Cardiac muscle cell (in vitro differentiated cells and primary cell): ENCODE measurements around the gene NPEPL1. TPM values are rescaled to one million over a fixed set of nuclear protein-coding genes. Genes with fewer than 3 reads are reported as not detected.

Source experiments
- DNase-seq, 2 donors: peaks; one replicate each; pipeline versions ENCODE4 v3.0.0 to v3.0.0-alpha.2; 2010 to 2017; ENCODE audit warnings: low read depth in 1 of 2, low spot score in 1 of 2
- H3K27ac ChIP-seq: fragments of 200-600 bp; sonication (generic); 2 replicates; pipeline ENCODE4 v1.5.1; 2016
- H3K27me3 ChIP-seq: fragments of 200-600 bp; sonication (generic); 2 replicates; pipeline ENCODE4 v1.6.0; 2016; ENCODE audit warnings: control low read depth
- H3K36me3 ChIP-seq: fragments of 200-600 bp; sonication (generic); 2 replicates; pipeline ENCODE4 v1.5.1; 2016; ENCODE audit warnings: control low read depth
- H3K4me1 ChIP-seq: fragments of 200-600 bp; sonication (generic); 2 replicates; pipeline ENCODE4 v1.8.1; 2017; ENCODE audit warnings: low read depth, mild to moderate bottlenecking, mixed run types
- H3K4me3 ChIP-seq: fragments of 200-600 bp; sonication (generic); 2 replicates; pipeline ENCODE4 v1.5.1; 2016; ENCODE audit warnings: mild to moderate bottlenecking
- H3K9me3 ChIP-seq: fragments of 200-600 bp; sonication (generic); 2 replicates; pipeline ENCODE4 v1.5.1; 2017; ENCODE audit warnings: low read depth, mild to moderate bottlenecking, control low read depth
- polyA plus RNA-seq: library from polyadenylated mRNA; unstranded; fragments of >200 nt; fragmentation: Nextera tagmentation; extraction: Ambion mirVana; gene quantifications from 2 replicates; pipeline ENCODE4 v1.2.1, GENCODE V29; 2016
- total RNA-seq: library from RNA; depleted of rRNA; stranded (reverse); fragments of >200 nt; gene quantifications from 2 replicates; pipeline ENCODE4 v1.2.3, GENCODE V29; 2016
- TF ChIP-seq, protein P1 (sequence below): IDR thresholded peaks from 2 replicates; pipeline ENCODE4 v1.5.1; 2012; ENCODE audit warnings: low read depth, mild to moderate bottlenecking, low read length

NPEPL1 gene
- total and polyA plus RNA-seq, 2 experiments from 2014 or later = 58.4 to 59.0 TPM

DNA sequence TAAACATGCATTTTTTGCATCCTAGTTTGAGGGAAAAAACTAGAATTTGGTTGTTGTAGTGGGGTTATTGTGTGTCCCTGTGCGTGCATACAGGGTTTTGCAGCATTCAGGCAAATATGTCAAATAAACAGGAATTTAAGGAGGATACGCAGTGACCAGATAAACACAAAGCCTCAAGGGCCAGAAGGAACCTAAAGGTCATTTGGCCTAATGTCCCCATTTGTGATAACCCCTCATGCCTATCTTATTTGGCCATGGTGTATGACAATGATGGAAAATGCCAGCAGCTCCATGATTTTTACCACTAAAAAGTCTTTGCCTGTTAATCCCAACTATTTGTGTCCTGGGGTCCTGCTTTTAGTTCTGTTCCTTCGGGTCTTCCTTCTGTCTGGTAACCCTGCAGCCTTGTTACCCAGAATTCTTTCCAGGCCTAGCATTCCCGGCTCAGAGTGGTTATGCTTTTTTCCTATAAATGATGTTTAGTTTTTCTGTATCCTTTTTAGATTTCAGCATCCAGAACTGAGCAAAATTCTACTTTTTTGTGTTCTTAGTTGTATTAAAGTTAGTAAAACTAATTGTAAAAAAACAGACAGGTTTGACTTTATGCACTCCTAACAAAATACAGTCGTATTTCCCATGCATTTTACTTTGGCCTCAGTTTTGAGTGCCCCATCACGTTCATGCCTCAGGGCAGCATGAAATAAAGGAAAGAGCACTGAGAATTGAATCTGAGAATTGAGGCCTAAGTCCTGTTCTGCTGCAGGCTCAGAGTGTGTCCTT, 37.1 kb upstream of the NPEPL1 start:
- H3K9me3 ChIP-seq = no peaks in the 10 kb centered on the region
- no peak overlapping the region for H3K27ac ChIP-seq
- peaks cover 59% of the 10 kb centered on the region for H3K4me1 ChIP-seq
- TF ChIP-seq, protein P1, sequence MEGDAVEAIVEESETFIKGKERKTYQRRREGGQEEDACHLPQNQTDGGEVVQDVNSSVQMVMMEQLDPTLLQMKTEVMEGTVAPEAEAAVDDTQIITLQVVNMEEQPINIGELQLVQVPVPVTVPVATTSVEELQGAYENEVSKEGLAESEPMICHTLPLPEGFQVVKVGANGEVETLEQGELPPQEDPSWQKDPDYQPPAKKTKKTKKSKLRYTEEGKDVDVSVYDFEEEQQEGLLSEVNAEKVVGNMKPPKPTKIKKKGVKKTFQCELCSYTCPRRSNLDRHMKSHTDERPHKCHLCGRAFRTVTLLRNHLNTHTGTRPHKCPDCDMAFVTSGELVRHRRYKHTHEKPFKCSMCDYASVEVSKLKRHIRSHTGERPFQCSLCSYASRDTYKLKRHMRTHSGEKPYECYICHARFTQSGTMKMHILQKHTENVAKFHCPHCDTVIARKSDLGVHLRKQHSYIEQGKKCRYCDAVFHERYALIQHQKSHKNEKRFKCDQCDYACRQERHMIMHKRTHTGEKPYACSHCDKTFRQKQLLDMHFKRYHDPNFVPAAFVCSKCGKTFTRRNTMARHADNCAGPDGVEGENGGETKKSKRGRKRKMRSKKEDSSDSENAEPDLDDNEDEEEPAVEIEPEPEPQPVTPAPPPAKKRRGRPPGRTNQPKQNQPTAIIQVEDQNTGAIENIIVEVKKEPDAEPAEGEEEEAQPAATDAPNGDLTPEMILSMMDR = no peak
- peak overlapping the region; percentile 3 for H3K4me3 ChIP-seq
- no peaks in the 10 kb centered on the region for H3K27me3 ChIP-seq
- no peaks in the 10 kb centered on the region for H3K36me3 ChIP-seq
- no peak for DNase-seq

DNA sequence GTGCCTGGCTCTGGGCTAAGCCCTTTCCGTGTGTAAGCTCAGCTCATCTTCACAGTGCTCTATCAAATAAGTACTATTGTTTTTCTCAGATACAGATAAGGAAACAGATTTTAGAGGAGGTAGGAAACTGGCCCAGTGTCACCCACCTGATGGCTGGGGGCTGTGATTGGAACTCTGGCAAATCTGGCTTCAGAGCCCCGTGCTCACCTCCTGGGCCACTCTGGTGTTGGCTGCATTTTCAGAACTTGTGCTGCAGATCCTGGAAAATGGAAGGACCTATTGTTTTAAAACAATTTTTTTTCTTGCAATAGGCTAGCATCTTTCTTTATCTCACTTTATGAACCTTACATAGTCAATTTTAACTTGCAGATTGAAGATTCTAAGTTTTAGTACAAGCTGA, 35.8 kb upstream of the NPEPL1 start:
- no peak overlapping the region for H3K27ac ChIP-seq
- no peaks in the 10 kb centered on the region for H3K27me3 ChIP-seq
- peaks cover 68% of the 10 kb centered on the region for H3K4me1 ChIP-seq
- TF ChIP-seq, protein P1 = no peak
- no peak overlapping the region for H3K4me3 ChIP-seq
- no peaks in the 10 kb centered on the region for H3K36me3 ChIP-seq
- no peaks in the 10 kb centered on the region for H3K9me3 ChIP-seq
- no peak for DNase-seq

GRCh38 chr20:58657262-58657661, 35.3 kb upstream of the NPEPL1 start:
- H3K27ac ChIP-seq = no peak overlapping the region
- TF ChIP-seq, protein P1 = no peak
- no peak overlapping the region for H3K4me3 ChIP-seq

GRCh38 chr20:58657986-58658385, 34.6 kb upstream of the NPEPL1 start:
- DNase-seq = no peak
- Histone ChIP-seq H3K27me3 (no peaks in the 10 kb centered on the region), H3K27ac (no peak overlapping the region), H3K9me3 (no peaks in the 10 kb centered on the region), H3K36me3 (no peaks in the 10 kb centered on the region), H3K4me3 (no peak overlapping the region), H3K4me1 (peaks cover 68% of the 10 kb centered on the region)
- TF ChIP-seq, protein P1 = no peak

More at GRCh38 chr20:58657262-58657661, 35.3 kb upstream of the NPEPL1 start:
- H3K4me1 ChIP-seq = peaks cover 68% of the 10 kb centered on the region
- no peaks in the 10 kb centered on the region for H3K27me3 ChIP-seq
- no peak for DNase-seq
- H3K36me3 ChIP-seq = no peaks in the 10 kb centered on the region
- H3K9me3 ChIP-seq = no peaks in the 10 kb centered on the region

GRCh38 chr20:58658760-58659159, 33.8 kb upstream of the NPEPL1 start:
- H3K27ac ChIP-seq = no peak overlapping the region
- TF ChIP-seq, protein P1 = no peak
- DNase-seq = no peak
- no peaks in the 10 kb centered on the region for H3K36me3 ChIP-seq
- H3K27me3 ChIP-seq = no peaks in the 10 kb centered on the region
- no peak overlapping the region for H3K4me3 ChIP-seq
- H3K9me3 ChIP-seq = no peaks in the 10 kb centered on the region
- peaks cover 64% of the 10 kb centered on the region for H3K4me1 ChIP-seq
